K562 (cell line): ENCODE results near the gene NUTF2. TPM values are rescaled to one million over a fixed set of nuclear protein-coding genes. Genes with fewer than 3 reads are reported as not detected.

Experiments used
- CC2D1A ChIP-seq: fragments of 450-650 bp; IDR thresholded peaks from 2 replicates; pipeline ENCODE4 v1.6.1; 2017; ENCODE audit warnings: mild to moderate bottlenecking
- CHCHD3 ChIP-seq: fragments of 250-450 bp; sonication (Bioruptor Pico); IDR thresholded peaks from 2 replicates; pipeline ENCODE4 v2.1.2; 2022; ENCODE audit warnings: mild to moderate bottlenecking
- CREB1 ChIP-seq, 2 experiments: sonication (generic) in 1 of 2; formaldehyde crosslinking in 1 of 2; IDR thresholded peaks; 2 replicates each; pipeline versions ENCODE4 v1.6.1 to v1.8.0; 2012 to 2022; ENCODE audit warnings: inconsistent platforms in 1 of 2, mild to moderate bottlenecking in 1 of 2, missing genetic modification reagents in 1 of 2, moderate library complexity in 1 of 2
- CTBP1 ChIP-seq: fragments of 450-650 bp; IDR thresholded peaks from 2 replicates; pipeline ENCODE4 v1.6.1; 2016; ENCODE audit warnings: borderline replicate concordance
- HEY1 ChIP-seq: fragments of 250-450 bp; sonication (Bioruptor Pico); IDR thresholded peaks from 2 replicates; pipeline ENCODE4 v1.5.0; 2020; ENCODE audit warnings: mild to moderate bottlenecking, moderate library complexity, borderline replicate concordance
- HNRNPL ChIP-seq: fragments of 200-400 bp; formaldehyde crosslinking; IDR thresholded peaks from 2 replicates; pipeline ENCODE4 v1.6.1; 2017; ENCODE audit warnings: low read depth, mild to moderate bottlenecking, low read length
- MBD2 ChIP-seq: sonication (generic); IDR thresholded peaks from 2 replicates; pipeline ENCODE4 v1.6.1; 2016; ENCODE audit warnings: low read depth, borderline replicate concordance
- MXI1 ChIP-seq: IDR thresholded peaks from 2 replicates; pipeline ENCODE4 v1.6.1; 2011; ENCODE audit warnings: low read depth, mild to moderate bottlenecking, improper control_type of control experiment, low read length
- NFIC ChIP-seq: fragments of 450-650 bp; IDR thresholded peaks from 2 replicates; pipeline ENCODE4 v1.6.1; 2017; ENCODE audit warnings: mild to moderate bottlenecking, inconsistent platforms
- PHB2 ChIP-seq: fragments of 450-650 bp; IDR thresholded peaks from 2 replicates; pipeline ENCODE4 v1.6.1; 2017; ENCODE audit warnings: low read depth
- POLR2B ChIP-seq: fragments of 450-650 bp; IDR thresholded peaks from 2 replicates; pipeline ENCODE4 v1.6.1; 2018; ENCODE audit warnings: low read depth; ENCODE audit not compliant: partially characterized antibody
- RBFOX2 ChIP-seq: fragments of 200-400 bp; formaldehyde crosslinking; IDR thresholded peaks from 2 replicates; pipeline ENCODE4 v1.6.1; 2017; ENCODE audit warnings: low read depth, mild to moderate bottlenecking, low read length, moderate library complexity
- RBM22 ChIP-seq: fragments of 200-400 bp; formaldehyde crosslinking; IDR thresholded peaks from 2 replicates; pipeline ENCODE4 v1.6.1; 2018; ENCODE audit warnings: low read length, low read depth; ENCODE audit not compliant: poor library complexity, severe bottlenecking
- SP1 ChIP-seq: sonication (generic); formaldehyde crosslinking; IDR thresholded peaks from 2 replicates; pipeline ENCODE4 v1.8.1; 2022; ENCODE audit warnings: mild to moderate bottlenecking, missing genetic modification reagents
- SP2 ChIP-seq: IDR thresholded peaks from 2 replicates; pipeline ENCODE4 v1.6.1; 2011; ENCODE audit warnings: mild to moderate bottlenecking, low read depth, low read length, moderate library complexity; ENCODE audit not compliant: poor library complexity, severe bottlenecking; ENCODE audit errors: extremely low read depth
- SRSF1 ChIP-seq: fragments of 200-400 bp; formaldehyde crosslinking; IDR thresholded peaks from 2 replicates; pipeline ENCODE4 v1.6.1; 2017; ENCODE audit warnings: mild to moderate bottlenecking, low read depth, low read length, moderate library complexity
- TBL1XR1 ChIP-seq, 2 experiments: IDR thresholded peaks; 2 replicates each; pipeline ENCODE4 v1.6.1; 2012; ENCODE audit warnings: improper control_type of control experiment in 2 of 2, low read length in 2 of 2, mild to moderate bottlenecking in 1 of 2
- ZC3H11A ChIP-seq: IDR thresholded peaks from 2 replicates; pipeline ENCODE4 v1.6.1; 2012; ENCODE audit warnings: low read depth, low read length, improper control_type of control experiment
- ZFPM2 ChIP-seq: fragments of 250-450 bp; sonication (Bioruptor Pico); IDR thresholded peaks from 2 replicates; pipeline ENCODE4 v1.5.1; 2022; ENCODE audit warnings: mild to moderate bottlenecking
- ZNF23 ChIP-seq: fragments of 250-450 bp; sonication (Bioruptor Pico); IDR thresholded peaks from 2 replicates; pipeline ENCODE4 v1.4.0; 2020; ENCODE audit warnings: mild to moderate bottlenecking
- ZNF282 ChIP-seq: sonication (generic); formaldehyde crosslinking; IDR thresholded peaks from 2 replicates; pipeline ENCODE4 v1.8.1; 2023; ENCODE audit warnings: missing genetic modification reagents
- ZNF445 ChIP-seq: fragments of 250-450 bp; sonication (Bioruptor Pico); IDR thresholded peaks from 2 replicates; pipeline ENCODE4 v1.4.0; 2020; ENCODE audit warnings: low read depth, mild to moderate bottlenecking, moderate library complexity
- polyA plus RNA-seq, 8 experiments: library from polyadenylated mRNA; depleted of rRNA in 4 of 8; stranded (reverse) in 5 of 8; unstranded in 3 of 8; fragments of >200 nt; fragmentation: Nextera tagmentation in 2 of 8; fragmentation: Illumina TruSeq in 1 of 8; extraction: Ambion mirVana in 2 of 8; extraction: Trizol in 1 of 8; gene quantifications; 2 replicates each; pipeline versions ENCODE4 v1.2.1 to v1.2.3, GENCODE V29; 2011 to 2014; ENCODE audit warnings: inconsistent platforms in 1 of 8, missing spikeins in 1 of 8
- total RNA-seq, 7 experiments: library from RNA; depleted of rRNA in 6 of 7; stranded (reverse); fragments of >200 nt in 6 of 7; fragmentation: Illumina TruSeq in 2 of 7; extraction: Trizol in 2 of 7; gene quantifications; 2 replicates each; pipeline versions ENCODE4 v1.2.1 to v1.2.3, GENCODE V29; 2011 to 2021; ENCODE audit warnings: low replicate concordance in 1 of 7
- TF ChIP-seq, protein P1 (sequence below): fragments of 450-650 bp; formaldehyde crosslinking; conservative IDR thresholded peaks from 2 replicates; pipeline ENCODE4 v1.4.0; 2022; ENCODE audit warnings: mild to moderate bottlenecking, missing genetic modification characterization
- TF ChIP-seq, protein P2 (sequence below): fragments of 450-650 bp; IDR thresholded peaks from 2 replicates; pipeline ENCODE4 v1.6.1; 2016; ENCODE audit warnings: missing biosample characterization, missing genetic modification characterization
- TF ChIP-seq, protein P3 (sequence below): fragments of 250-450 bp; sonication (Bioruptor Pico); IDR thresholded peaks from 2 replicates; pipeline ENCODE4 v1.8.0; 2022; ENCODE audit warnings: moderate library complexity, mild to moderate bottlenecking, inconsistent platforms
- TF ChIP-seq, protein P4 (sequence below): sonication (generic); formaldehyde crosslinking; IDR thresholded peaks from 2 replicates; pipeline ENCODE4 v1.8.0; 2022; ENCODE audit warnings: missing genetic modification reagents, mild to moderate bottlenecking, borderline replicate concordance

Gene NUTF2
- total and polyA plus RNA-seq, 9 of the 15 experiments (the other 6 are each of a cell fraction or from before 2014, with no cell fraction given), result 106 to 248 (median 147) TPM

DNA sequence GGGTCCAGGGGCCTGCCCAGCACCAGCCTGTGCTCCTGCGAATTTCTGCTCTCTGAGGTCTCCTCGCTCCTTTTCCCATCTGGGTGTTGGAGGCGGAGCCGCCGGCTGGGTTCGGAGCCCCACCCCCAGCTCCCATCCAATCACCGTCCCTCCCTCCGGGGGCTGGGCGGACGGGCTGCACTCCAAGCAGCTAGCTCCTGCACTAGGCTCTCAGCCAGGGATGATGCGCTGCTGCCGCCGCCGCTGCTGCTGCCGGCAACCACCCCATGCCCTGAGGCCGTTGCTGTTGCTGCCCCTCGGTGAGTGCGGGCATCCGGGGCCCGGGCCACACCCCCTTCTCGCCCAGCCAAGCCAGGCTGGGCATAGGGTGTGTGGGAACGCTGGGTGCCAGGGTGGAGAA is 38.0 kb downstream of the NUTF2 start, which contains the start of gene NRN1L (continued):
- TF ChIP-seq SRSF1 (no peak), SP1 (CRISPR knock-in tag) (peak; percentile 62; the same call in 1 of the 2 replicates), SP2 (no peak), NFIC (peak; percentile 69), CHCHD3 (no peak), ZNF23 (no peak), TBL1XR1 (IDR thresholded peaks at IDR 0.05; ENCODE audit: low read length in 2 of 2) (no peak), ZNF445 (no peak), HNRNPL (0 out of 2 replicates have a peak, but pooled peaks have one; percentile 19), ZNF282 (CRISPR knock-in tag) (no peak), CC2D1A (no peak), RBM22 (peak; percentile 24), HEY1 (no peak), MBD2 (no peak), CREB1 (IDR thresholded peaks at IDR 0.05) (no peak), CREB1 (CRISPR knock-in tag; IDR thresholded peaks at IDR 0.05) (no peak), PHB2 (no peak), ZFPM2 (CRISPR knock-in tag) (no peak), CTBP1 (peak; percentile 19; the same call in 1 of the 2 replicates), RBFOX2 (peak; percentile 51; the same call in 1 of the 2 replicates), POLR2B (peak; percentile 43), MXI1 (no peak), ZC3H11A (no peak)
- TF ChIP-seq, protein P1, sequence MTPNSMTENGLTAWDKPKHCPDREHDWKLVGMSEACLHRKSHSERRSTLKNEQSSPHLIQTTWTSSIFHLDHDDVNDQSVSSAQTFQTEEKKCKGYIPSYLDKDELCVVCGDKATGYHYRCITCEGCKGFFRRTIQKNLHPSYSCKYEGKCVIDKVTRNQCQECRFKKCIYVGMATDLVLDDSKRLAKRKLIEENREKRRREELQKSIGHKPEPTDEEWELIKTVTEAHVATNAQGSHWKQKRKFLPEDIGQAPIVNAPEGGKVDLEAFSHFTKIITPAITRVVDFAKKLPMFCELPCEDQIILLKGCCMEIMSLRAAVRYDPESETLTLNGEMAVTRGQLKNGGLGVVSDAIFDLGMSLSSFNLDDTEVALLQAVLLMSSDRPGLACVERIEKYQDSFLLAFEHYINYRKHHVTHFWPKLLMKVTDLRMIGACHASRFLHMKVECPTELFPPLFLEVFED, result no peak
- TF ChIP-seq, protein P2, sequence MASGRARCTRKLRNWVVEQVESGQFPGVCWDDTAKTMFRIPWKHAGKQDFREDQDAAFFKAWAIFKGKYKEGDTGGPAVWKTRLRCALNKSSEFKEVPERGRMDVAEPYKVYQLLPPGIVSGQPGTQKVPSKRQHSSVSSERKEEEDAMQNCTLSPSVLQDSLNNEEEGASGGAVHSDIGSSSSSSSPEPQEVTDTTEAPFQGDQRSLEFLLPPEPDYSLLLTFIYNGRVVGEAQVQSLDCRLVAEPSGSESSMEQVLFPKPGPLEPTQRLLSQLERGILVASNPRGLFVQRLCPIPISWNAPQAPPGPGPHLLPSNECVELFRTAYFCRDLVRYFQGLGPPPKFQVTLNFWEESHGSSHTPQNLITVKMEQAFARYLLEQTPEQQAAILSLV (tag), result no peak
- TF ChIP-seq, protein P3, sequence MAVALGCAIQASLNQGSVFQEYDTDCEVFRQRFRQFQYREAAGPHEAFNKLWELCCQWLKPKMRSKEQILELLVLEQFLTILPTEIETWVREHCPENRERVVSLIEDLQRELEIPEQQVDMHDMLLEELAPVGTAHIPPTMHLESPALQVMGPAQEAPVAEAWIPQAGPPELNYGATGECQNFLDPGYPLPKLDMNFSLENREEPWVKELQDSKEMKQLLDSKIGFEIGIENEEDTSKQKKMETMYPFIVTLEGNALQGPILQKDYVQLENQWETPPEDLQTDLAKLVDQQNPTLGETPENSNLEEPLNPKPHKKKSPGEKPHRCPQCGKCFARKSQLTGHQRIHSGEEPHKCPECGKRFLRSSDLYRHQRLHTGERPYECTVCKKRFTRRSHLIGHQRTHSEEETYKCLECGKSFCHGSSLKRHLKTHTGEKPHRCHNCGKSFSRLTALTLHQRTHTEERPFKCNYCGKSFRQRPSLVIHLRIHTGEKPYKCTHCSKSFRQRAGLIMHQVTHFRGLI (CRISPR knock-in tag), result no peak
- TF ChIP-seq, protein P4, sequence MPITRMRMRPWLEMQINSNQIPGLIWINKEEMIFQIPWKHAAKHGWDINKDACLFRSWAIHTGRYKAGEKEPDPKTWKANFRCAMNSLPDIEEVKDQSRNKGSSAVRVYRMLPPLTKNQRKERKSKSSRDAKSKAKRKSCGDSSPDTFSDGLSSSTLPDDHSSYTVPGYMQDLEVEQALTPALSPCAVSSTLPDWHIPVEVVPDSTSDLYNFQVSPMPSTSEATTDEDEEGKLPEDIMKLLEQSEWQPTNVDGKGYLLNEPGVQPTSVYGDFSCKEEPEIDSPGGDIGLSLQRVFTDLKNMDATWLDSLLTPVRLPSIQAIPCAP (CRISPR knock-in tag), result no peak
